ENCODE measurements around the gene SLC25A12. TPM values are rescaled to one million over a fixed set of nuclear protein-coding genes. Genes with fewer than 3 reads are reported as not detected.
A peak's percentile ranks its signal among the peaks of the same experiment; 100 is the strongest.

SLC25A12 gene
- total and polyA plus RNA-seq, 10 of the 15 experiments (the other 5 are each of a cell fraction or from before 2014, with no cell fraction given), result 20.9 to 50.0 (median 33.0) TPM

GRCh38 chr2:171893824-171894611 lies at the start of gene SLC25A12 (continued):
- TF ChIP-seq, protein P1, sequence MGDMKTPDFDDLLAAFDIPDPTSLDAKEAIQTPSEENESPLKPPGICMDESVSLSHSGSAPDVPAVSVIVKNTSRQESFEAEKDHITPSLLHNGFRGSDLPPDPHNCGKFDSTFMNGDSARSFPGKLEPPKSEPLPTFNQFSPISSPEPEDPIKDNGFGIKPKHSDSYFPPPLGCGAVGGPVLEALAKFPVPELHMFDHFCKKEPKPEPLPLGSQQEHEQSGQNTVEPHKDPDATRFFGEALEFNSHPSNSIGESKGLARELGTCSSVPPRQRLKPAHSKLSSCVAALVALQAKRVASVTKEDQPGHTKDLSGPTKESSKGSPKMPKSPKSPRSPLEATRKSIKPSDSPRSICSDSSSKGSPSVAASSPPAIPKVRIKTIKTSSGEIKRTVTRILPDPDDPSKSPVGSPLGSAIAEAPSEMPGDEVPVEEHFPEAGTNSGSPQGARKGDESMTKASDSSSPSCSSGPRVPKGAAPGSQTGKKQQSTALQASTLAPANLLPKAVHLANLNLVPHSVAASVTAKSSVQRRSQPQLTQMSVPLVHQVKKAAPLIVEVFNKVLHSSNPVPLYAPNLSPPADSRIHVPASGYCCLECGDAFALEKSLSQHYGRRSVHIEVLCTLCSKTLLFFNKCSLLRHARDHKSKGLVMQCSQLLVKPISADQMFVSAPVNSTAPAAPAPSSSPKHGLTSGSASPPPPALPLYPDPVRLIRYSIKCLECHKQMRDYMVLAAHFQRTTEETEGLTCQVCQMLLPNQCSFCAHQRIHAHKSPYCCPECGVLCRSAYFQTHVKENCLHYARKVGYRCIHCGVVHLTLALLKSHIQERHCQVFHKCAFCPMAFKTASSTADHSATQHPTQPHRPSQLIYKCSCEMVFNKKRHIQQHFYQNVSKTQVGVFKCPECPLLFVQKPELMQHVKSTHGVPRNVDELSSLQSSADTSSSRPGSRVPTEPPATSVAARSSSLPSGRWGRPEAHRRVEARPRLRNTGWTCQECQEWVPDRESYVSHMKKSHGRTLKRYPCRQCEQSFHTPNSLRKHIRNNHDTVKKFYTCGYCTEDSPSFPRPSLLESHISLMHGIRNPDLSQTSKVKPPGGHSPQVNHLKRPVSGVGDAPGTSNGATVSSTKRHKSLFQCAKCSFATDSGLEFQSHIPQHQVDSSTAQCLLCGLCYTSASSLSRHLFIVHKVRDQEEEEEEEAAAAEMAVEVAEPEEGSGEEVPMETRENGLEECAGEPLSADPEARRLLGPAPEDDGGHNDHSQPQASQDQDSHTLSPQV (IDR thresholded peaks at IDR 0.05), result no peak
- TF ChIP-seq TAF1 (IDR thresholded peaks at IDR 0.05; ENCODE audit: borderline replicate concordance, low read depth, low read length), result peak; percentile 77; the same call in 1 of the 2 replicates
- no peak for TF ChIP-seq ZBTB4 (CRISPR knock-in tag; IDR thresholded peaks at IDR 0.05)
- no peak for TF ChIP-seq BMI1 (IDR thresholded peaks at IDR 0.05; ENCODE audit: borderline replicate concordance)
- peak; percentile 84 for TF ChIP-seq IKZF1 (conservative IDR thresholded peaks at IDR 0.05)
- TF ChIP-seq, protein P2, sequence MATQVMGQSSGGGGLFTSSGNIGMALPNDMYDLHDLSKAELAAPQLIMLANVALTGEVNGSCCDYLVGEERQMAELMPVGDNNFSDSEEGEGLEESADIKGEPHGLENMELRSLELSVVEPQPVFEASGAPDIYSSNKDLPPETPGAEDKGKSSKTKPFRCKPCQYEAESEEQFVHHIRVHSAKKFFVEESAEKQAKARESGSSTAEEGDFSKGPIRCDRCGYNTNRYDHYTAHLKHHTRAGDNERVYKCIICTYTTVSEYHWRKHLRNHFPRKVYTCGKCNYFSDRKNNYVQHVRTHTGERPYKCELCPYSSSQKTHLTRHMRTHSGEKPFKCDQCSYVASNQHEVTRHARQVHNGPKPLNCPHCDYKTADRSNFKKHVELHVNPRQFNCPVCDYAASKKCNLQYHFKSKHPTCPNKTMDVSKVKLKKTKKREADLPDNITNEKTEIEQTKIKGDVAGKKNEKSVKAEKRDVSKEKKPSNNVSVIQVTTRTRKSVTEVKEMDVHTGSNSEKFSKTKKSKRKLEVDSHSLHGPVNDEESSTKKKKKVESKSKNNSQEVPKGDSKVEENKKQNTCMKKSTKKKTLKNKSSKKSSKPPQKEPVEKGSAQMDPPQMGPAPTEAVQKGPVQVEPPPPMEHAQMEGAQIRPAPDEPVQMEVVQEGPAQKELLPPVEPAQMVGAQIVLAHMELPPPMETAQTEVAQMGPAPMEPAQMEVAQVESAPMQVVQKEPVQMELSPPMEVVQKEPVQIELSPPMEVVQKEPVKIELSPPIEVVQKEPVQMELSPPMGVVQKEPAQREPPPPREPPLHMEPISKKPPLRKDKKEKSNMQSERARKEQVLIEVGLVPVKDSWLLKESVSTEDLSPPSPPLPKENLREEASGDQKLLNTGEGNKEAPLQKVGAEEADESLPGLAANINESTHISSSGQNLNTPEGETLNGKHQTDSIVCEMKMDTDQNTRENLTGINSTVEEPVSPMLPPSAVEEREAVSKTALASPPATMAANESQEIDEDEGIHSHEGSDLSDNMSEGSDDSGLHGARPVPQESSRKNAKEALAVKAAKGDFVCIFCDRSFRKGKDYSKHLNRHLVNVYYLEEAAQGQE (IDR thresholded peaks at IDR 0.05; ENCODE audit: low read depth, low read length), result no peak
- TF ChIP-seq SRF (IDR thresholded peaks at IDR 0.05; ENCODE audit: low read depth in 2 of 2, low read length in 2 of 2), result no peak
- TF ChIP-seq RELA (IDR thresholded peaks at IDR 0.05; ENCODE audit: borderline replicate concordance, partially characterized antibody), result no peak
- 0 out of 2 replicates have a peak, but pooled peaks have one; percentile 82 for TF ChIP-seq RBBP5 (conservative IDR thresholded peaks at IDR 0.05)
- TF ChIP-seq PKNOX1 (IDR thresholded peaks at IDR 0.05), result no peak
- TF ChIP-seq ZNF384 (IDR thresholded peaks at IDR 0.05; ENCODE audit: borderline replicate concordance, low read depth, low read length), result no peak
- no peak for TF ChIP-seq GABPA (IDR thresholded peaks at IDR 0.05; ENCODE audit: low read depth)
- TF ChIP-seq, protein P3, sequence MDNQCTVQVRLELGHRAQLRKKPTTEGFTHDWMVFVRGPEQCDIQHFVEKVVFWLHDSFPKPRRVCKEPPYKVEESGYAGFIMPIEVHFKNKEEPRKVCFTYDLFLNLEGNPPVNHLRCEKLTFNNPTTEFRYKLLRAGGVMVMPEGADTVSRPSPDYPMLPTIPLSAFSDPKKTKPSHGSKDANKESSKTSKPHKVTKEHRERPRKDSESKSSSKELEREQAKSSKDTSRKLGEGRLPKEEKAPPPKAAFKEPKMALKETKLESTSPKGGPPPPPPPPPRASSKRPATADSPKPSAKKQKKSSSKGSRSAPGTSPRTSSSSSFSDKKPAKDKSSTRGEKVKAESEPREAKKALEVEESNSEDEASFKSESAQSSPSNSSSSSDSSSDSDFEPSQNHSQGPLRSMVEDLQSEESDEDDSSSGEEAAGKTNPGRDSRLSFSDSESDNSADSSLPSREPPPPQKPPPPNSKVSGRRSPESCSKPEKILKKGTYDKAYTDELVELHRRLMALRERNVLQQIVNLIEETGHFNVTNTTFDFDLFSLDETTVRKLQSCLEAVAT (IDR thresholded peaks at IDR 0.05), result 0 out of 2 replicates have a peak, but pooled peaks have one; percentile 58
